Keratinocyte (primary cell): ENCODE measurements around the gene SVOPL.

Source experiments
- CTCF ChIP-seq, 3 experiments: IDR thresholded peaks in 1 of 3; conservative IDR thresholded peaks in 1 of 3; optimal IDR thresholded peaks in 1 of 3; 2 replicates in 2 of 3; 3 replicates in 1 of 3; pipeline versions ENCODE3 to v1.5.1; 2011; ENCODE audit warnings: low read length in 3 of 3, mild to moderate bottlenecking in 3 of 3, moderate library complexity in 2 of 3, control low read depth in 1 of 3, inconsistent platforms in 1 of 3; ENCODE audit not compliant: insufficient read depth in 2 of 3; ENCODE audit errors: extremely low read depth in 1 of 3
- EZH2 ChIP-seq: IDR thresholded peaks from one replicate; pipeline ENCODE4 v1.6.1; 2012; ENCODE audit warnings: inconsistent platforms, mild to moderate bottlenecking, low read length, moderate library complexity

- TF ChIP-seq CTCF (optimal IDR thresholded peaks at IDR 0.05 in 1 of 3, IDR thresholded peaks at IDR 0.05 in 1 of 3, conservative IDR thresholded peaks at IDR 0.05 in 1 of 3; ENCODE audit: extremely low read depth in 1 of 3, insufficient read depth in 2 of 3, low read length in 3 of 3): no peak
- no peak for TF ChIP-seq EZH2
Measured at GRCh38 chr7:138568655-138569054, 132.5 kb downstream of the SVOPL start.
